PC-3 (cell line): ENCODE measurements around the gene UGGT2. TPM values are rescaled to one million over a fixed set of nuclear protein-coding genes. Genes with fewer than 3 reads are reported as not detected.

Source experiments
- ATAC-seq: fragments of 200-7000 bp; cut with Tn5 transposase; 2 replicates; pipeline ENCODE4 v1.9.1; 2020; ENCODE audit warnings: mild to moderate bottlenecking, moderate library complexity
- BruUV-seq: library from RNA; stranded (reverse); fragments of 400-500 nt; replicated peaks from 2 replicates; lab custom pipeline; 2021; lab: Mats Ljungman, UMichigan
- CTCF ChIA-PET: fragments of 300-600 bp; sonication (Branson Sonifier 250); formaldehyde crosslinking; loops from one replicate; lab custom pipeline; 2022; ENCODE audit warnings: antibody characterized with exemption; lab: Charles Lee
- POLR2A ChIA-PET: fragments of 300-600 bp; sonication (Branson Sonifier 250); formaldehyde crosslinking; loops from one replicate; lab custom pipeline; 2022; ENCODE audit warnings: antibody characterized with exemption; ENCODE audit not compliant: unreplicated experiment; lab: Charles Lee
- DNase-seq: peaks from one replicate; pipeline ENCODE4 v3.0.0-alpha.2; 2015
- H2AFZ ChIP-seq: fragments of 300-600 bp; sonication (generic); 2 replicates; pipeline ENCODE4 v1.6.0; 2016; ENCODE audit warnings: antibody characterized with exemption, low read length
- H3F3A ChIP-seq: fragments of 300-600 bp; sonication (generic); one replicate; pipeline ENCODE4 v1.6.0; 2017; ENCODE audit warnings: antibody characterized with exemption, low read length, control low read depth, mild to moderate bottlenecking; ENCODE audit not compliant: unreplicated experiment
- H3K27ac ChIP-seq: fragments of 300-600 bp; sonication (generic); 2 replicates; pipeline ENCODE4 v1.5.1; 2016; ENCODE audit warnings: mild to moderate bottlenecking, low read length
- H3K27me3 ChIP-seq: fragments of 300-600 bp; sonication (generic); 2 replicates; pipeline ENCODE4 v1.6.1; 2016; ENCODE audit warnings: low read length, mixed read lengths
- H3K36me3 ChIP-seq: fragments of 300-600 bp; sonication (generic); 2 replicates; pipeline ENCODE4 v1.6.1; 2016; ENCODE audit warnings: low read depth, mixed run types, low read length, mixed read lengths
- H3K4me1 ChIP-seq: fragments of 300-600 bp; sonication (generic); 2 replicates; pipeline ENCODE4 v1.5.1; 2016; ENCODE audit warnings: low read length; ENCODE audit not compliant: insufficient read depth
- H3K4me2 ChIP-seq: fragments of 300-600 bp; sonication (generic); 2 replicates; pipeline ENCODE4 v1.6.0; 2016; ENCODE audit warnings: low read length
- H3K4me3 ChIP-seq: fragments of 300-600 bp; sonication (generic); 2 replicates; pipeline ENCODE4 v1.5.1; 2016; ENCODE audit warnings: mild to moderate bottlenecking, low read length, mixed read lengths
- H3K79me2 ChIP-seq: fragments of 300-600 bp; sonication (generic); 2 replicates; pipeline ENCODE4 v1.6.1; 2017; ENCODE audit warnings: low read length, mixed read lengths
- H3K9ac ChIP-seq: fragments of 300-600 bp; sonication (generic); 2 replicates; pipeline ENCODE4 v1.6.0; 2016; ENCODE audit warnings: mild to moderate bottlenecking, low read length
- H3K9me2 ChIP-seq: fragments of 300-600 bp; sonication (generic); replicated peaks from 2 replicates; pipeline ENCODE4 v1.6.1; 2016; ENCODE audit warnings: mixed run types, low read length, mixed read lengths
- H3K9me3 ChIP-seq: fragments of 300-600 bp; sonication (generic); 2 replicates; pipeline ENCODE4 v1.6.1; 2016; ENCODE audit warnings: low read length, mixed read lengths
- H4K20me1 ChIP-seq: fragments of 300-600 bp; sonication (generic); 2 replicates; pipeline ENCODE4 v1.6.1; 2016; ENCODE audit warnings: low read length, mixed read lengths
- EZH2 ChIP-seq: fragments of 300-600 bp; sonication (generic); IDR thresholded peaks from one replicate; pipeline ENCODE4 v1.6.1; 2017; ENCODE audit warnings: antibody characterized with exemption, mild to moderate bottlenecking, low read length; ENCODE audit not compliant: unreplicated experiment
- EZH2phosphoT487 ChIP-seq: fragments of 300-600 bp; sonication (generic); IDR thresholded peaks from 2 replicates; pipeline ENCODE4 v1.6.1; 2018; ENCODE audit warnings: mild to moderate bottlenecking, antibody characterized with exemption, low read length, borderline replicate concordance
- intact Hi-C: fragments of 100-400 bp; cut with micrococcal nuclease; formaldehyde crosslinking; loops from 2 replicates; pipeline ENCODE4 v1.9.0; 2023
- total RNA-seq: library from RNA; depleted of rRNA; stranded (reverse); fragments of >200 nt; gene quantifications from 2 replicates; pipeline ENCODE4 v1.2.3, GENCODE V29; 2014
- TF ChIP-seq, protein P1 (sequence below): fragments of 300-600 bp; sonication (generic); conservative IDR thresholded peaks from 2 replicates; pipeline ENCODE4 v1.5.1; 2017; ENCODE audit warnings: antibody characterized with exemption, low read depth, mild to moderate bottlenecking, low read length

The UGGT2 gene
- total RNA-seq, 1 experiment from 2014 or later = 24.3 TPM

DNA sequence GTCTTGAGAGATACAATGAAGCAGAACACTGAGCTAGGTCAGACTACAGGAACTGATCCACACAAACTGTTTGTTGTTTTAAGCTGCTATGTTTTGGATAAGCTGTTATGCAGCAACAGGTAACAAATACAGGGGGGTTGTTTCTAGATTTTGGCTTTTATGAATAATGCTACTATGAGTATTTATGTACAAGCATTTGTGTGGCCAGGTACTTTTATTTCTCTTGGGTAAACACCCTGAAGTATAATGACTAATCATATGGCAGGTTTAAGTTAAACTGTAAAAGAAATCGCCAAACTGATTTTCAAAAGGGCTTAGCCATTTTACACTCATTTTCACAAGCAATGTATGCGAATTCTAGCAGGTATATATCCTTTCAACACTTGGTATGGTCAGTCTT, 210.3 kb downstream of the UGGT2 start:
- H3K79me2 ChIP-seq = no peaks in the 10 kb centered on the region
- H3K9me3 ChIP-seq = no peaks in the 10 kb centered on the region
- BruUV-seq = no TSS peak
- no peak overlapping the region for H3K4me3 ChIP-seq
- intact Hi-C loops = no loop called here
- H3K9me2 ChIP-seq = no peaks in the 10 kb centered on the region
- no peaks in the 10 kb centered on the region for H3F3A ChIP-seq
- TF ChIP-seq, protein P1, sequence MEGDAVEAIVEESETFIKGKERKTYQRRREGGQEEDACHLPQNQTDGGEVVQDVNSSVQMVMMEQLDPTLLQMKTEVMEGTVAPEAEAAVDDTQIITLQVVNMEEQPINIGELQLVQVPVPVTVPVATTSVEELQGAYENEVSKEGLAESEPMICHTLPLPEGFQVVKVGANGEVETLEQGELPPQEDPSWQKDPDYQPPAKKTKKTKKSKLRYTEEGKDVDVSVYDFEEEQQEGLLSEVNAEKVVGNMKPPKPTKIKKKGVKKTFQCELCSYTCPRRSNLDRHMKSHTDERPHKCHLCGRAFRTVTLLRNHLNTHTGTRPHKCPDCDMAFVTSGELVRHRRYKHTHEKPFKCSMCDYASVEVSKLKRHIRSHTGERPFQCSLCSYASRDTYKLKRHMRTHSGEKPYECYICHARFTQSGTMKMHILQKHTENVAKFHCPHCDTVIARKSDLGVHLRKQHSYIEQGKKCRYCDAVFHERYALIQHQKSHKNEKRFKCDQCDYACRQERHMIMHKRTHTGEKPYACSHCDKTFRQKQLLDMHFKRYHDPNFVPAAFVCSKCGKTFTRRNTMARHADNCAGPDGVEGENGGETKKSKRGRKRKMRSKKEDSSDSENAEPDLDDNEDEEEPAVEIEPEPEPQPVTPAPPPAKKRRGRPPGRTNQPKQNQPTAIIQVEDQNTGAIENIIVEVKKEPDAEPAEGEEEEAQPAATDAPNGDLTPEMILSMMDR = no peak
- no peak for TF ChIP-seq EZH2
- no peak for TF ChIP-seq EZH2phosphoT487
- H3K4me2 ChIP-seq = peak overlapping the region; percentile 32; the same call in 1 of the 2 replicates
- no peak overlapping the region for H3K9ac ChIP-seq
- ChIA-PET POLR2A (no interaction called here), CTCF (interaction anchor here (0.6 kb wide), 1 partner anchor 346 kb away, joined by 4 read pairs; no protein-coding TSS in a partner anchor)
- peaks cover 19% of the 10 kb centered on the region for H3K4me1 ChIP-seq
- no peaks in the 10 kb centered on the region for H3K36me3 ChIP-seq
- H3K27me3 ChIP-seq = no peaks in the 10 kb centered on the region
- no peak overlapping the region for H2AFZ ChIP-seq
- no peaks in the 10 kb centered on the region for H4K20me1 ChIP-seq
- DNase-seq (peak; percentile 62), ATAC-seq (peak; percentile 92)
- peak overlapping the region; percentile 40 for H3K27ac ChIP-seq

DNA sequence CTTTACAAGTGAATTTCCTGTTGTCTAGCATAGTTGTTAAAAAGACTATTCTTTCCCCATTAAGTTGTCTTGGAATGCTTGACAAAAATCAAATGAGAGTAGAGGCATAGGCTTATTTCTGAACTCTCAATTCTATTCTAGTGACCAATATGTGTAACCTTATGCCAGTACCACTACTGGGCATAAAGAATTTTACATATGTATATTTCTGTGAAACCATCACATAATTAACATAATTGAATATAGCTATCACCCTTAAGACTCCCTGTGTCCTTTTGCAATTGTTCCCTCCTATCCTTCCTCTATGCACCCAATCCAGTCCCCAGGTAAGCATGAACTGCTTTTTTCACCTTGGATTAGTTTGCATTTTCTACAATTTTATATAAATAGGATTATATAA, 211.3 kb downstream of the UGGT2 start:
- Histone ChIP-seq H3F3A (no peaks in the 10 kb centered on the region), H3K9me2 (no peaks in the 10 kb centered on the region), H3K79me2 (no peaks in the 10 kb centered on the region), H3K27ac (no peak overlapping the region), H3K36me3 (no peaks in the 10 kb centered on the region), H3K4me2 (no peak overlapping the region), H3K9me3 (no peaks in the 10 kb centered on the region), H4K20me1 (no peaks in the 10 kb centered on the region), H2AFZ (no peak overlapping the region), H3K4me3 (no peak overlapping the region), H3K9ac (no peak overlapping the region), H3K27me3 (no peaks in the 10 kb centered on the region), H3K4me1 (peaks cover 19% of the 10 kb centered on the region)
- DNase-seq (no peak), ATAC-seq (no peak)
- ChIA-PET CTCF (no interaction called here), POLR2A (no interaction called here)
- TF ChIP-seq, protein P1 = no peak
- TF ChIP-seq EZH2phosphoT487 = no peak
- no peak for TF ChIP-seq EZH2
- intact Hi-C loops = no loop called here
- BruUV-seq = no TSS peak

DNA sequence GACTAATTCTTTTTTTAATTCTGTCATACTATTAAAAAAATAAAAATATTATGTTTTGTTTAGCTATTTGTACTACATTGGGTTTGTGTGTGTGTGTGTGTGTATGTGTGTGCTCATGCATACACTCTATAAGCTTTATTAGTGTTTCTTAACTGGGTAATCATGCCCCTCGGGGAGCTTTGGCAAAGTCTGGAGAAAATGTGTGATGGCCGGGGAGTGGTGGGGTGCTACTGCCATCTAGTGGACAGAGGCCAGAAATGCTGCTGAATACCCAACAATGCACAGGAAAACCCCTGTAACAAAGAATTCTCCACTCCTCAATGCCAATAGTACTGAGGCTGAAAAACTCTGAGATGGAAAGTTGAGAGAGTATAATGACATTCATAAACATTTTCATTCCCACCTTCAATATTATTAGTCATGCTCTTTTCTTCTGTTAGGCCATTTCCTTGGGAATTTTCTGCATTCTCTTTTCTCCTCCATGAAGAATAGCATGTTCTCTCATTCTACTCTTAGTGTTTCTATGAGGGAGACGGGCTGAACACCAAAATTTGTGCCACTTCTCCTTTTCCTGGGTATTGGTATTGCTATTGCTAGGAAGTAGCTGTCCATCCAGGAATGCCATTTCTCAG, 219.0 kb downstream of the UGGT2 start:
- H3F3A ChIP-seq = no peaks in the 10 kb centered on the region
- H4K20me1 ChIP-seq = no peaks in the 10 kb centered on the region
- no peaks in the 10 kb centered on the region for H3K9me2 ChIP-seq
- intact Hi-C loops = loop anchor here (1.0 to 10.0 kb wide), 8 partner anchors 146 to 647 kb away; partner anchors contain the start of gene DNAJC3
- ATAC-seq = peak; percentile 75
- no peak overlapping the region for H3K27ac ChIP-seq
- H3K27me3 ChIP-seq = no peaks in the 10 kb centered on the region
- no peak overlapping the region; the same call in 1 of the 2 replicates for H3K4me2 ChIP-seq
- no peak for TF ChIP-seq EZH2
- TF ChIP-seq, protein P1 = peak; percentile 80
- TF ChIP-seq EZH2phosphoT487 = no peak
- ChIA-PET POLR2A (interaction anchor here (0.6 to 0.9 kb wide), 2 partner anchors 210 to 355 kb away, joined by 4 to 6 read pairs; no protein-coding TSS in a partner anchor), CTCF (interaction anchor here (0.7 to 1.6 kb wide), 7 partner anchors 32 to 642 kb away, joined by 3 to 22 read pairs (median 5); partner anchors contain the start of gene DNAJC3)
- peaks cover 13% of the 10 kb centered on the region for H3K4me1 ChIP-seq
- H3K9me3 ChIP-seq = no peaks in the 10 kb centered on the region
- H3K9ac ChIP-seq = no peak overlapping the region
- H3K36me3 ChIP-seq = no peaks in the 10 kb centered on the region
- no peaks in the 10 kb centered on the region for H3K79me2 ChIP-seq
- no peak overlapping the region for H2AFZ ChIP-seq
- H3K4me3 ChIP-seq = no peak overlapping the region
- DNase-seq = peak; percentile 61
- BruUV-seq = no TSS peak
